Measurements from ENCODE around the gene DNMT3L. TPM values are rescaled to one million over a fixed set of nuclear protein-coding genes. Genes with fewer than 3 reads are reported as not detected.

DNMT3L gene
- total and polyA plus RNA-seq, 12 donors = not detected

- no peaks in the 10 kb centered on the region for H3K36me3 ChIP-seq (replicated peaks in 1 of 2)
- no peak overlapping the region for H3K27ac ChIP-seq
- DNase-seq = no peak
- H3K9me3 ChIP-seq (replicated peaks in 1 of 3) = no peaks in the 10 kb centered on the region
- intact Hi-C loops (cut with DNase I) = no loop called here
- no peaks in the 10 kb centered on the region for H3K27me3 ChIP-seq
- no peak for TF ChIP-seq CTCF (IDR thresholded peaks at IDR 0.05)
- TF ChIP-seq POLR2A (IDR thresholded peaks at IDR 0.05) = no peak
- 56 to 75% (median 65%) methylated on average over 4 of the region's 4 CpGs for WGBS, 4 donors
- no peaks in the 10 kb centered on the region for H3K4me1 ChIP-seq (replicated peaks in 1 of 2)
- H3K4me3 ChIP-seq = no peak overlapping the region
Measured at GRCh38 chr21:44260066-44260465, 1.6 kb downstream of the DNMT3L start.

- DNase-seq = no peak
- TF ChIP-seq POLR2A (IDR thresholded peaks at IDR 0.05) (no peak), CTCF (IDR thresholded peaks at IDR 0.05) (no peak)
- no peaks in the 10 kb centered on the region for H3K27me3 ChIP-seq
Measured at GRCh38 chr21:44259082-44259705, 2.5 kb downstream of the DNMT3L start.

GRCh38 chr21:44258056-44258725 lies 3.5 kb downstream of the DNMT3L start:
- peak in 1 of 7 donors; percentile 3 for DNase-seq
- intact Hi-C loops (cut with DNase I) = no loop called here
- H3K27ac ChIP-seq = no peak overlapping the region
- H3K9me3 ChIP-seq (replicated peaks in 1 of 3) = no peaks in the 10 kb centered on the region
- no peaks in the 10 kb centered on the region for H3K4me1 ChIP-seq (replicated peaks in 1 of 2)
- H3K27me3 ChIP-seq = no peaks in the 10 kb centered on the region
- 75 to 91% (median 89%) methylated on average over 9 to 34 of the region's 34 CpGs for WGBS, 4 donors
- TF ChIP-seq CTCF (IDR thresholded peaks at IDR 0.05) (no peak), POLR2A (IDR thresholded peaks at IDR 0.05) (no peak)
- H3K36me3 ChIP-seq (replicated peaks in 1 of 2) = no peaks in the 10 kb centered on the region
- H3K4me3 ChIP-seq = no peak overlapping the region

More at GRCh38 chr21:44259082-44259705, 2.5 kb downstream of the DNMT3L start:
- no peak overlapping the region for H3K4me3 ChIP-seq
- 81 to 91% (median 87%) methylated on average over 17 to 22 of the region's 22 CpGs for WGBS, 4 donors
- intact Hi-C loops (cut with DNase I) = no loop called here
- H3K4me1 ChIP-seq (replicated peaks in 1 of 2) = no peaks in the 10 kb centered on the region
- H3K9me3 ChIP-seq (replicated peaks in 1 of 3) = no peaks in the 10 kb centered on the region
- H3K27ac ChIP-seq = no peak overlapping the region
- H3K36me3 ChIP-seq (replicated peaks in 1 of 2) = no peaks in the 10 kb centered on the region

GRCh38 chr21:44255511-44255981 lies 6.2 kb downstream of the DNMT3L start:
- Histone ChIP-seq H3K36me3 (replicated peaks in 1 of 2) (no peaks in the 10 kb centered on the region), H3K4me3 (no peak overlapping the region), H3K9me3 (replicated peaks in 1 of 3) (no peaks in the 10 kb centered on the region), H3K27me3 (no peaks in the 10 kb centered on the region), H3K4me1 (replicated peaks in 1 of 2) (no peaks in the 10 kb centered on the region), H3K27ac (no peak overlapping the region)
- intact Hi-C loops (cut with DNase I) = no loop called here
- no peak for TF ChIP-seq POLR2A (IDR thresholded peaks at IDR 0.05)
- TF ChIP-seq CTCF (IDR thresholded peaks at IDR 0.05) = no peak
- peak in 2 of 7 donors; percentile 6 to 11 for DNase-seq
- WGBS, 4 donors = 65 to 88% (median 79%) methylated on average over 3 to 11 of the region's 11 CpGs
